ENCODE measurements around the gene CXADR. TPM values are rescaled to one million over a fixed set of nuclear protein-coding genes. Genes with fewer than 3 reads are reported as not detected.

Gene CXADR
- total RNA-seq, 1 experiment from 2014 or later: 152 TPM

DNA sequence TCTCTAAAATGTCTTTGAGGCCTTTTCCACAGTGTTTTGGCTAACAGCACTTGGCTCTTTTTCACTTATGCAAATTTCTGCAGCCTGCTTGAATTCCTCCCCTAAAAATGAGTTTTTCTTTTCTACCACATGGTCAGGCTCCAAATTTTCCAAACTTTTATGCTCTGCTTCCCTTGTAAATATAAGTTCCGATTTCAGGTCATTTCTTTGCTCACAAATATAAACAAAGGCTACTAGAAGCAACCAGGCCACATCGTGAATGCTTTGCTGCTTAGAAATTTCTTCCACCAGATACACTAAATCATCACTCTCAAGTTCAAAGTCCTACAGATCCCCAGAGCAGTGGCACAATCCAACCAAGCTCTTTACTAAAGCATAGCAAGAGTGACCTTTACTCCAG is 128.0 kb downstream of the CXADR start:
- Histone ChIP-seq H4K8ac (replicated peaks; ENCODE audit: insufficient read length, low read depth, low read length) (no peak overlapping the region), H3K4me1 (ENCODE audit: insufficient read depth, low read length) (no peaks in the 10 kb centered on the region), H3K27me3 (ENCODE audit: insufficient read depth, low read length) (no peaks in the 10 kb centered on the region), H3K9me3 (ENCODE audit: control insufficient read depth, low read depth, low read length) (no peaks in the 10 kb centered on the region), H3K79me1 (ENCODE audit: insufficient read depth, low read depth, low read length, poor library complexity, severe bottlenecking) (no peaks in the 10 kb centered on the region), H3K9ac (ENCODE audit: extremely low read depth, insufficient read length, low read length) (no peak overlapping the region), H4K5ac (ENCODE audit: insufficient read length, low read depth, low read length) (no peak overlapping the region), H3K56ac (ENCODE audit: insufficient read length, low read depth, low read length) (no peak overlapping the region), H3K23ac (ENCODE audit: insufficient read length, low read depth, low read length) (no peak overlapping the region), H2BK120ac (ENCODE audit: low read depth, low read length, poor library complexity, severe bottlenecking) (no peak overlapping the region), H3K79me2 (ENCODE audit: insufficient read depth, low read length) (no peaks in the 10 kb centered on the region), H2AK5ac (ENCODE audit: insufficient read length, low read length) (no peak overlapping the region), H3K4me2 (ENCODE audit: insufficient read depth, insufficient read length, low read length) (no peak overlapping the region), H3K18ac (ENCODE audit: insufficient read length, low read depth, low read length) (no peak overlapping the region), H3T11ph (ENCODE audit: low read length) (no peak overlapping the region), H2BK12ac (ENCODE audit: insufficient read length, low read depth, low read length) (no peak overlapping the region), H3K23me2 (ENCODE audit: insufficient read length, low read depth, low read length, poor library complexity, severe bottlenecking) (no peaks in the 10 kb centered on the region), H2BK15ac (ENCODE audit: low read depth, low read length) (no peak overlapping the region), H3K4ac (ENCODE audit: low read depth, low read length) (no peak overlapping the region), H3K27ac (ENCODE audit: insufficient read length, low read depth, low read length) (no peak overlapping the region), H2BK20ac (ENCODE audit: low read depth, low read length, poor library complexity, severe bottlenecking) (no peak overlapping the region), H4K91ac (ENCODE audit: insufficient read length, low read depth, low read length) (no peak overlapping the region), H2BK5ac (ENCODE audit: insufficient read length, low read length) (no peak overlapping the region), H2AFZ (ENCODE audit: low read length) (no peak overlapping the region), H4K20me1 (ENCODE audit: control insufficient read depth, insufficient read depth, insufficient read length) (no peaks in the 10 kb centered on the region), H3K14ac (ENCODE audit: insufficient read depth, low read length) (no peak overlapping the region)
- Mint-ChIP-seq H3K9me3 (peaks cover 4 to 12% of the 10 kb centered on the region in 2 experiments), H3K36me3 (ENCODE audit: insufficient read depth in 1 of 3, low read depth in 3 of 3) (peaks cover 2 to 6% (median 3%) of the 10 kb centered on the region in 3 experiments; a peak in 4 of 7 replicates), H3K27me3 (ENCODE audit: low read depth) (no peaks in the 10 kb centered on the region; the same call in 1 of the 2 replicates), H3K4me3 (no peak overlapping the region), H3K4me1 (peaks cover 0 to 2% of the 10 kb centered on the region in 2 experiments; a peak in 2 of 4 replicates), H3K27ac (no peak overlapping the region)
- TF ChIP-seq, protein P1, sequence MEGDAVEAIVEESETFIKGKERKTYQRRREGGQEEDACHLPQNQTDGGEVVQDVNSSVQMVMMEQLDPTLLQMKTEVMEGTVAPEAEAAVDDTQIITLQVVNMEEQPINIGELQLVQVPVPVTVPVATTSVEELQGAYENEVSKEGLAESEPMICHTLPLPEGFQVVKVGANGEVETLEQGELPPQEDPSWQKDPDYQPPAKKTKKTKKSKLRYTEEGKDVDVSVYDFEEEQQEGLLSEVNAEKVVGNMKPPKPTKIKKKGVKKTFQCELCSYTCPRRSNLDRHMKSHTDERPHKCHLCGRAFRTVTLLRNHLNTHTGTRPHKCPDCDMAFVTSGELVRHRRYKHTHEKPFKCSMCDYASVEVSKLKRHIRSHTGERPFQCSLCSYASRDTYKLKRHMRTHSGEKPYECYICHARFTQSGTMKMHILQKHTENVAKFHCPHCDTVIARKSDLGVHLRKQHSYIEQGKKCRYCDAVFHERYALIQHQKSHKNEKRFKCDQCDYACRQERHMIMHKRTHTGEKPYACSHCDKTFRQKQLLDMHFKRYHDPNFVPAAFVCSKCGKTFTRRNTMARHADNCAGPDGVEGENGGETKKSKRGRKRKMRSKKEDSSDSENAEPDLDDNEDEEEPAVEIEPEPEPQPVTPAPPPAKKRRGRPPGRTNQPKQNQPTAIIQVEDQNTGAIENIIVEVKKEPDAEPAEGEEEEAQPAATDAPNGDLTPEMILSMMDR (conservative IDR thresholded peaks at IDR 0.05): no peak
- DNase-seq: no peak
- no CpG with 5 or more reads among the region's 2 CpGs for WGBS (ENCODE audit: extremely low coverage, insufficient read length, low lambda C conversion rate)

Other genes starting within 250 kb of the CXADR start
- gene BTG3, start 99.9 kb downstream of the CXADR start, total RNA-seq (2021): 30.9 and 32.2 TPM in 2 replicates

Measured in H9 (cell line).